Activated CD8-positive, alpha-beta T cell treated with anti-CD3 and anti-CD28 coated beads for 36 hours (primary cell): ENCODE measurements around the gene PRKAG2. TPM values are rescaled to one million over a fixed set of nuclear protein-coding genes. Genes with fewer than 3 reads are reported as not detected.
"Not testable (repeated sequence)": the region's sequence is repeated elsewhere in the genome, so short reads cannot be mapped to it uniquely, and the experiment has no call there.

Source experiments
- ATAC-seq: fragments of 200-7000 bp; cut with Tn5 transposase; one replicate; pipeline ENCODE4 v1.10.0; 2021; ENCODE audit warnings: mild to moderate bottlenecking, moderate library complexity
- CTCF ChIA-PET: fragments of 350-600 bp; sonication (Branson Sonifier 250); formaldehyde crosslinking; loops from one replicate; lab custom pipeline; 2021; ENCODE audit warnings: antibody characterized with exemption; lab: Charles Lee
- POLR2A ChIA-PET: fragments of 350-600 bp; sonication (Branson Sonifier 250); formaldehyde crosslinking; loops from one replicate; lab custom pipeline; 2021; ENCODE audit warnings: antibody characterized with exemption; lab: Charles Lee
- DNase-seq: peaks from one replicate; pipeline ENCODE4 v3.0.0-alpha.2; 2020
- H3K27ac Mint-ChIP-seq: one replicate; pipeline ENCODE4 v1.8.0; 2021; ENCODE audit warnings: mild to moderate bottlenecking, mixed read lengths
- H3K27me3 Mint-ChIP-seq: one replicate; pipeline ENCODE4 v1.8.0; 2021; ENCODE audit warnings: mixed read lengths
- H3K36me3 Mint-ChIP-seq: one replicate; pipeline ENCODE4 v1.8.0; 2021; ENCODE audit warnings: low read depth, mixed read lengths
- H3K4me1 Mint-ChIP-seq: one replicate; pipeline ENCODE4 v1.8.0; 2021; ENCODE audit warnings: low read depth, mixed read lengths
- H3K4me3 Mint-ChIP-seq: one replicate; pipeline ENCODE4 v1.8.0; 2021; ENCODE audit warnings: mild to moderate bottlenecking, moderate library complexity, mixed read lengths
- H3K9me3 Mint-ChIP-seq: one replicate; pipeline ENCODE4 v1.8.0; 2021; ENCODE audit warnings: mixed read lengths
- CTCF ChIP-seq: fragments of 200-600 bp; IDR thresholded peaks from one replicate; pipeline ENCODE4 v1.8.0; 2022; ENCODE audit warnings: antibody characterized with exemption, mild to moderate bottlenecking
- intact Hi-C: fragments of 100-400 bp; cut with micrococcal nuclease; formaldehyde crosslinking; loops from one replicate; pipeline ENCODE4 v1.10.0; 2022
- total RNA-seq, 2 experiments: library from RNA; stranded (reverse); gene quantifications; one replicate each; pipeline ENCODE4 v1.2.3, GENCODE V29; 2021

PRKAG2 gene
- total RNA-seq, 2 experiments from 2014 or later: 17.0 to 19.2 TPM

GRCh38 chr7:151831606-151832005 lies 45.3 kb downstream of the PRKAG2 start:
- no peak overlapping the region for H3K27ac Mint-ChIP-seq
- H3K27me3 Mint-ChIP-seq: no peaks in the 10 kb centered on the region
- ChIA-PET CTCF (no interaction called here), POLR2A (no interaction called here)
- DNase-seq: no peak
- H3K4me1 Mint-ChIP-seq: peaks cover 27% of the 10 kb centered on the region
- H3K9me3 Mint-ChIP-seq: no peaks in the 10 kb centered on the region
- no peak for ATAC-seq
- intact Hi-C loops: no loop called here
- no peak overlapping the region for H3K4me3 Mint-ChIP-seq
- no peak for TF ChIP-seq CTCF
- H3K36me3 Mint-ChIP-seq: no peaks in the 10 kb centered on the region

GRCh38 chr7:151830121-151830830 lies 46.6 kb downstream of the PRKAG2 start:
- TF ChIP-seq CTCF: no peak
- Mint-ChIP-seq H3K27ac (no peak overlapping the region), H3K4me3 (no peak overlapping the region), H3K36me3 (no peaks in the 10 kb centered on the region), H3K4me1 (peaks cover 36% of the 10 kb centered on the region), H3K9me3 (no peaks in the 10 kb centered on the region), H3K27me3 (no peaks in the 10 kb centered on the region)
- DNase-seq (no peak), ATAC-seq (no peak)
- intact Hi-C loops: no loop called here
- ChIA-PET POLR2A (no interaction called here), CTCF (no interaction called here)

- POLR2A ChIA-PET: no interaction called here
- H3K9me3 Mint-ChIP-seq: no peaks in the 10 kb centered on the region
- H3K4me3 Mint-ChIP-seq: no peak overlapping the region
- no peak for TF ChIP-seq CTCF
- H3K36me3 Mint-ChIP-seq: no peaks in the 10 kb centered on the region
- intact Hi-C loops: no loop called here
- no peak for DNase-seq
- ATAC-seq: no peak
- H3K4me1 Mint-ChIP-seq: peaks cover 35% of the 10 kb centered on the region
- no peak overlapping the region for H3K27ac Mint-ChIP-seq
- CTCF ChIA-PET: no interaction called here
- H3K27me3 Mint-ChIP-seq: no peaks in the 10 kb centered on the region
These were observed 47.2 kb downstream of the PRKAG2 start for GRCh38 chr7:151829707-151830106.

- no peaks in the 10 kb centered on the region for H3K36me3 Mint-ChIP-seq
- no peak overlapping the region for H3K4me3 Mint-ChIP-seq
- no peaks in the 10 kb centered on the region for H3K27me3 Mint-ChIP-seq
- ATAC-seq: no peak
- H3K9me3 Mint-ChIP-seq: no peaks in the 10 kb centered on the region
- ChIA-PET CTCF (no interaction called here), POLR2A (no interaction called here)
- peaks cover 24% of the 10 kb centered on the region for H3K4me1 Mint-ChIP-seq
- no peak for DNase-seq
- no peak overlapping the region for H3K27ac Mint-ChIP-seq
- intact Hi-C loops: no loop called here
- TF ChIP-seq CTCF: no peak
These were observed 49.3 kb downstream of the PRKAG2 start for GRCh38 chr7:151827620-151828019.

- DNase-seq, ATAC-seq, CTCF ChIA-PET, H3K36me3 Mint-ChIP-seq, H3K4me3 Mint-ChIP-seq, intact Hi-C loops, H3K9me3 Mint-ChIP-seq, H3K27me3 Mint-ChIP-seq, H3K27ac Mint-ChIP-seq: not testable (repeated sequence)
- POLR2A ChIA-PET: interaction anchor here (1.1 kb wide), 1 partner anchor 19 kb away, joined by 5 read pairs; no protein-coding TSS in a partner anchor
- H3K4me1 Mint-ChIP-seq: peaks cover 24% of the 10 kb centered on the region
These were observed 50.6 kb downstream of the PRKAG2 start for GRCh38 chr7:151826316-151826715.
